Measurements from ENCODE around the gene RFNG.
A peak's percentile ranks its signal among the peaks of the same experiment; 100 is the strongest.

RFNG gene, protein sequence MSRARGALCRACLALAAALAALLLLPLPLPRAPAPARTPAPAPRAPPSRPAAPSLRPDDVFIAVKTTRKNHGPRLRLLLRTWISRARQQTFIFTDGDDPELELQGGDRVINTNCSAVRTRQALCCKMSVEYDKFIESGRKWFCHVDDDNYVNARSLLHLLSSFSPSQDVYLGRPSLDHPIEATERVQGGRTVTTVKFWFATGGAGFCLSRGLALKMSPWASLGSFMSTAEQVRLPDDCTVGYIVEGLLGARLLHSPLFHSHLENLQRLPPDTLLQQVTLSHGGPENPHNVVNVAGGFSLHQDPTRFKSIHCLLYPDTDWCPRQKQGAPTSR

DNA sequence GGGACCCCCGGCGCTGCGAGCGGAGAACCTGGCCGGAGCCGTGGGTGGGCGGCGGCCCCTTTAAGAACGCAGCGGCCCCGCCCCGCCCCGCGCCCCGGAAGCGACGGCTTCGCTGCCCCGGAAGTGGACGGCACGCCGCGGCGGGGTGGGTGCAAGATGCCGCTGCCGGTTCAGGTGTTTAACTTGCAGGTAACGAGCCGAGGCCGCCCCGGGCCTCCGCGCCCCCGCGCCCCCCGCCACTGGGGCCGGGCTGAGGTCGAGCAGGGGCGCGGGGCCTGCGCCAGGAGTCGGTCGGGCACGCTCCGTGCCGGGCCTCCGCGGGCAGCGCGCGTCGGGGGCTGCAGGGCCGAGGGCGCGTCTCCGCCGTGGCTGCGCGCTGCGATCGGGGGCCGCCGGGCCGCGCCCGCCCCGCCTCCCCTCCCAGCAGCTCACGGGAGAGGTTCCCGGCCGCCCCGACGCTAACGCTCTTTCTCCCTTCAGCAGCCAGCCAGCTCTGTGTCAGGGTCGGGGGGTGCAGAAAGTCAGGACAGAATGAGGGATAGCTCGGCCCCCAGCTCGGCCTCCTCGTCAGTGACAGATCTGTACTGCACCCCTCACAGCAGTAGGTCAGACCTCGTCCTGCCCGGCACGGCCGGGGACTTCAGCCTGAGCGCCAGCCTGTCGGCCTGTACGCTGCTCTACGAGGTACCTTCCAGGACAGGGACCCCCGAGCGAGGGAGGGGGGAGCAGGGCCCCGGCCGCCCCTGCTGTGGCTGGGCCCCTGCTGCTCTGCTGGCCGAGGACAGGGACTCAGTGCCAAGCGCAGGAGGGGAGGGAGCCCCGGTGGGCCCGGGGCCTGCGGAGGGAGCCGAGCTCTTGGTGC, at the start of gene RFNG, which contains the start of gene GPS1:
TSS of gene RFNG (minus strand) at position 36 of the 862 bp plus-strand sequence. CDS start 45 bp downstream, outside the sequence.
TSS of gene GPS1 (plus strand) at position 123 of the 862 bp plus-strand sequence. CDS start at position 157, 34 bp downstream.
- peak; percentile 21 for DNase-seq

DNA sequence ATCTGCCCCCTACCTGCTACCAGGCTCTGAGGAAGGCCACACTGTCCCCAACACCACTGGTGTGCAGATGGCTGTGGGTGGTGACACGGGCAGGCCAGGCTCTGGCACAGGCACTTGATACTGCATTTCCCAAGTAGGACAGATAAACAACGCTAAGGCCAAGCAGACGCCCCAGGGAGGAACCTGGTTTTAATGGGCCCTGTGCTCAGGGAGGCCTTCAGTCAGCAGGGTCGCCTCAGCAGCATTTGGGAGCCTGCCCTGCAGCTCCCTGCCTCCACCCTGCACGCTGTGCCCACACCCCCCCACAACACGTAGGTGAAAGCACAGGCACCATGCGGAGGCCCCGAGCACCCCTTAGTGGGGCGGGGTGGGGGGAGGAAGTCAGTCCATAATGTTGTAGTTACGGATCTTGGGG, 49.7 kb upstream of the RFNG start:
- no peak for DNase-seq

DNA sequence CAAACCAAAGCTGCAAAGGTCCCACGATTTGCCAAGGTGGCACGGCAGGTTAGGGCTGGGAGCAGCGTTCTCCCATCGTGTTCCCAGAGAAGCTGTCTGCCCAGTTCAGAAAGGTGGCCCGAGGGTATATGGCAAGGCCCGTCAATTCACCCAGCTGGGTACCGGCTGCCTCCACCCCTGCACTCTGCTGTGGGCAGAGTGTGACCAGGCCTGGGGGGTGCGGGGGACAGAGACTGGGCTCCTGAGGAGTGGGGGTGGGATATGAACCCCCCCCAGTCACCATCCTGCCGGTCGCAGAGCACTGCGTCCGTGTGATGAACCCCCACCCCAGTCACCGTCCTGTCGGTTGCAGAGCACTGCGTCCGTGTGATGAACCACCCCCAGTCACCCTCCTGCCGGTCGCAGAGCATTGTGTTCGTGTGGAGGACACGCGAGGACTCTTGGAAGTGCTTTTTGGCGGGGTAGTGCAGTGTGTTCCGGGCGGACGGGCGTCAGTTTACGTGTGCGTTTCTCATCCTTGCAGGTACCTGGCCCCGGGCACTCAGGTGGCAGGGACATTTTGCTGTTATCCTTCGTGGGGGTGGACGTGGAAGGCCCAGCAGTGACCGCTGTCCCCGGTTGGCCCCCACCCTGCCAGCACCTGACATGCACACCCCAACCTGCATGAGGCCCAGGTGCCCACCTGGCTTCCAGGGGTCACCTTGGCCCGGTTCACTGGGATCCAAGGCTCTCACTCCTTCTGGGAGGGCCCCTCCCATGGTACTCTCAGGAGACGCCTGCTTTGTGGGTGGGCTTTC, 49.1 kb upstream of the RFNG start:
- no peak for DNase-seq

DNA sequence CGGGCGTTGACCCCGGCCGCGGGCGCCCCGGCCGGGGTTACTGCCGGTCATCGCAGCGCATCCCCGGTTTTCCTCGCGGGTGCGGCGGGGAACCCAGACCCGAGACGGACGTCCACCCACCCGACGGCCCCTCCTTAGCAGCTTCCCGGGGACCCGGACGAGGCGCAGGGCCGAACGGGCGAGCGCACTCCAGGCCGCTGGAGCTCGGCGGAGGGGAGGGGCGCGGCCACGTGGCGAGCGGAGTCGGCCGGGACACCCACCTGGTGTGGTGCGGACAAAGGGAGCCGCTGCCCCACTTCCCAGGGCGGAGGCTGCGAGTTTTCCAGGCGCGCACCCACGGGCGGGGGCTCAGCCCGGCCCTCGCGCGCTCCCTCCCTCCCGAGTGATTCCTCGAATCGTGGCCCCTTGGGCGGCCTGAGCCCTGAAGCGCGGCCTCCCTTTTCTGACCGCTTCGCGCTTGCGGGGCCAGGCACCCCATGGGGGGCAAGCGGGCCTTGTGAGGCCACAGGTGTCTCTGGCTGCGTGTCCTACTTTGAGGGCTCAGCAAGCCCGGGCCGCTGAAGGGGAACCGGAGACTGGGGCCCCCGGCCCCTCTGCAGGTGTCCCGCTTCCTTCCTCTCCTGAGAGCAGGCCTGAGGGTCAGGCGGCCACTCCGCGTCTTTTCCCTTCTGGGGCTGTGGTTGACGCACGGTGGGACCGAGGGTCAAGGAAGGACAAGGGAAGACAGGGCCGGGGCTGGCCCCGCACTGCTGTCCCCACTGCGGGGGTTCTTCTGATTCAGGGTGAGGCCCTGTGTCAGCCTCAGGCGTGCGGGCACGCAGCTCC, 47.5 kb upstream of the RFNG start:
- DNase-seq: no peak

DNA sequence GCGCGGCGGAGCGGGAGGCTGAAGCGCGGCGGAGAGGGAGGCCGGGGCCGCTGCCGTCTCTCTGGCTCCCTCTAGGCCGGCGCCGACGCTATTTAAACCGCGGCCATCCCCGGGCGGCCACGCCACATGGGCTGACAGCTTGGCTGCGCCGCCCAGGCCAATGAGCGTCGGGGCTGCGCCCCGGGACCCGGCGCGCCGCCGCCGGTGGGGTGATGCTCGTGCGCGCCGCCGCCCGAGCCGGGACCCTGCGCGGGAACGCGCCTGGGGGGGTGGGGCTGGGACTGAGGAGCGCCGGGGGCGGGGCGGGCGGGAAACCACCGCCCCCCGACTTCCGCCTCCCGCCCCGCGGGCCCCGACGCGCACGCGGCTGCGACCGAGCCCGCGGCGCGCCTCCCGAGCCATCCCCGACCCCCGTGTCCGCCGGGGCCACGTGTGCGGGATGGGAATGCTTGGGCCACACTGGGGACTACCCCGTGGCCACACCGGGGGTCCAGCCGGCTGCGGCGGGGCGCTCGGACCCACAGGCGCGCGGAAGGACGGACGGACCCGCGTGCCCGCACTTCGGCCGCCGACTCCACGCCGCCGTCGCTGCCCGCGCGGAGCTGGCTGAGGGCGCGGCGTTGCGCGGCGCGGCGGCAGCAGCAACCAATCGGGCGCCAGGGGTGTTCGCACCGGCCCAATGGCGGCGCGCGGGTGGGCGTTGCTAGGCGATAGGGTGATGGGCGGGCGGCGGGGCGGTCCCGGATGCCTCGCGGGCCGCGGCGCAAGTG, 46.7 kb upstream of the RFNG start, which contains the start of gene FASN:
TSS of gene FASN (minus strand) at position 68 of the 770 bp plus-strand sequence. CDS start 1,791 bp downstream, outside the sequence.
- peak; percentile 45 for DNase-seq

DNA sequence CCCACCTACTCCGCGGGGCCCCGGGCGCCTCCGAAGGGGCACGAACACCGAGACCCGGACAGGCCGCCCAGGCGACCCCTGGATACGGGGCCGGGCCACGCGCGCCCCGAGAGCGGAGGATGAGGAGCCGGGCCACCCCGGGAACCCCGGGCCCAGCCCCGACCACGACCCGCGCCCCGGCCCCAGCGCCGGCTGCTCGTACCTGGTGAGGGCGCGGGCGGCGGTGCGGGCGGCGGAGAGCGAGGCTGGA, 46.2 kb upstream of the RFNG start:
- no peak for DNase-seq

DNA sequence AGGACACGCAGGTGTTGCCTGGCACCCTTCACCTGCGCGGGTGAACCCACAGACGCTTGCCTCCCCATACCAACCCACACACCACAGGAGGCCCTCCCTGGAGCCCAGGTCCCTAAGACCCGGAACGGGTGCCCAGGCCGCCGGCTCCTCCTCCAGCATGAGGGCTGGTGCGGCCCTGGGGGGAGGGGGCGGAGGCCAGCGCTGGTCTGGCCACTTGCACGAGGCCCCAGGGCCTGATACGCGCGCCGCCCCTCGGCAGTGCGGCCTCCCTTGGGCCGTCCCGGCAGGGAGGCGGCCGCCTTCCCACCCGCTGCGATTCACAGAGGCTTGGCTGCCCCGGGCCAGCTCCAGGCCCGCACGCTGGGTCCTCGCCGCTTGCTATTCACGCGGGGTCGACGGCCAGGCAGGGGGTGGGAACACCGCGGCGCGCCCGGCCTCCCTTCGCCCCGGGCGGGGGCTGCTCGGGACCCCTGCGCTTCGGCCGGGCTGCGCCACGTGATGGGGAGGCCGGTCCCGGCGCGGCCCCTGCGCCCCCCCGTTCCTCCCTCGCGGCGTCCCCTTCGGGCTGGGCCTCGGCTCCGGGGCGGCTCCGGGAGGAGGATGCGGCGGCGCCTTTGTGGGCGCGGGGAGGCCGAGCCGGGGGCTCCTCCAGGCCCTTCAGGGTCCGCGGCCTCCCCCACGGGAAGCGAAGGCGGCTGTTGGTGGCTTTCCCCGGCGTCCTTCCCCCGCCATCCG, 45.7 kb upstream of the RFNG start:
- no peak for DNase-seq

DNA sequence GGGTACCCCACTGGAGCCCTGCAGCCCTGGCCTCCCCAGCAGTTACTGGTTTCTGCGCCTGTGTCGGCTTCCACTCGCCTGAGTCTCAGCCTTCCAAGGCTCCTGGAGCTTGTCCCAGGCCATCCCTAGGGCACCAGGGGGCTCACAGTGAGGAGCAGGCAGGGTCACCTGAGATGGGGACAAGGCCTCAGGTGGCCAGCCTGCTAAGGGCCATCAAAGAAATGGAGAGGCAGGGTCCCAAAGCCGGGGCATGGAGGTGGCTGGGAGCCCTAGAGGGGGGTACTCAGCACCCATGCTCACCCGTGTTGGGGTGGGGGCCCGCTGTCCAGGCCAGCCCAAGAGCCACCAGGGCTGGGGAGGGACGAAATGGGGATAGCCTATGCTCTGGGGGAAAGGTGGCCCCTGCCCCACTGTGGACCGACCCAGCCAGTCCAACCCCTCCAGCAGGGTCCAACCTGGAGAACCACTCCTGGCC, 45.1 kb upstream of the RFNG start:
- no peak for DNase-seq

DNA sequence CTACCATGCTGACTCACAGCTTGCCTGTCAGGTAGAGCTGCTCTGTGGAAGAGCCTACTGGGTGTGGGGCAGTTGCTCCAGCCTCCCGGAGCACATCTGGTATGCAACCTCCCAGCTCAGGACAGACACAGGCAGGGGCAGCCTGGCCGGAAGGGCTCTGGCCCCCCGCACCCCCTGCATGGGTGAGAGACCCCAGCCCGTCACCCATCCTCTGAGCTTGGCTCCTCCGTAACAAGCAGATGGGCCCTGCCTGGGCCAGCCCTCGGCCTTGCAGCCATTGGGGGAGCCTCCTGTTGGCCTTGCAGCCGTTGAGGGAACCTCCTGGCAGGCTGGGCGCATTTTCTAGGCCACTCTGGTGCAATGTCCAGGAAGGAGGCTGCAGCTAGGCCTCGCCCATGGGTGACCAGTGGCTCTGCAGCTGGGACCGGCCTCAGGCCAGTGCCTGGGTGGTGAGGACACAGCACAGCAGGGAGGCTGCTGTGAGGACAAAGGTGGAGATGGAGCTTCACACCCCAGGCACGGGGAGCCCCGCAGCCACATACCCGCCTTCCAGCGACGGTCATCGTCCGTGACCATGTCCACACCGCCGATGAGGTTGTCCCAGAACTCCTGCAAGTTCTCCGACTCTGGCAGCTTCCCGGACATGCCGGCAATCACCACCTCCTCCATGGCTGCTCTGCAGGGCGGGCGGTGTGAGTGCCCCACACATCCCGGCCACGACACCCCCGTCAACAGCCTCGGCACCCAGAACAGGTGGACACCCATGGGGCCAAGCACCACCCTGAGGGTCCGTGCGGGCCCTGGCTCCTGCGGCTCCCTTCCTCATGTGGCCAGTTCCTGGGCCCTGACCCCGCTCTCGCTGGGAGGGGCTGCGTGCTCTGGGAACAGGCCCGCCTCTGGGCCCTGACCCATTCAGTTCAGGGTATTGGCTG, 44.4 kb upstream of the RFNG start:
- DNase-seq: no peak

DNA sequence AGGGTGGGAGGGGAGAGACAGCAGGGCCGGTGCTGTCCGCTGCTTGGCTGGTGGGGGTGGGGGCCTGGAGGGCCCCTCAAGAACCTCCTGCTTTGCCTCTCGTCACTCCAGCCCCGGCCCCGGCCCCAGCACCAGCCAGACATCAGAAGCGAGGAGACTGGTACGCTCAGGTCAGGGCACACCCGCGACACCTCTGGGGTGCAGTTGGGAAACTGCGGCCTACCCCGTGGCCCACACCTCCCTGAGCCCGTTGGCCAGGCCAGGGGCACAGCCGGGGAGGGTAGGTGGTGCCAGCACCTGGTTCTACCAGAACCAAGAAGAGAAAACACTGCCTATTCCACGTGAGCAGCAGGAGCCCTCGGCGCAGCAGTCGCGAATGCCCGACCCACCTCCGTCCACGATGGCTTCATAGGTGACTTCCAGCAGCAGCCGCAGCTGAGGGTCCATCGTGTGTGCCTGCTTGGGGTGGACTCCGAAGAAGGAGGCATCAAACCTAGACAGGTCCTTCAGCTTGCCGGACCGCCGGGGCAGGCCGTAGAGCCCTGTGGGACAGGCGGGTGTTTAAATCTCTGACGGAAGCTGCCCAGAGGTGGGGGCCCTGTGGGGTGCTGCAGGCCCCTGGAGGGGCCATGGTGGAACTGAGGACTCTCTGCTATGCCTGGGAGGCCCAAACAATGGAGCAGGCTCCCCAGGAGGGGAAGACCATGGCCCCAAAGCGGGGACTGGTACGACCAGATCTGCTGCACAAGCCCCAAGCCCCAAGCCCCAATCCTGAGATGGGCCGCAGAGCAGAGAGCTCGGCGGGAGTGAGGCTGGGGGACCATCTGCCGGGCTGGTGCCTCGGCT, 43.5 kb upstream of the RFNG start:
- DNase-seq: no peak

DNA sequence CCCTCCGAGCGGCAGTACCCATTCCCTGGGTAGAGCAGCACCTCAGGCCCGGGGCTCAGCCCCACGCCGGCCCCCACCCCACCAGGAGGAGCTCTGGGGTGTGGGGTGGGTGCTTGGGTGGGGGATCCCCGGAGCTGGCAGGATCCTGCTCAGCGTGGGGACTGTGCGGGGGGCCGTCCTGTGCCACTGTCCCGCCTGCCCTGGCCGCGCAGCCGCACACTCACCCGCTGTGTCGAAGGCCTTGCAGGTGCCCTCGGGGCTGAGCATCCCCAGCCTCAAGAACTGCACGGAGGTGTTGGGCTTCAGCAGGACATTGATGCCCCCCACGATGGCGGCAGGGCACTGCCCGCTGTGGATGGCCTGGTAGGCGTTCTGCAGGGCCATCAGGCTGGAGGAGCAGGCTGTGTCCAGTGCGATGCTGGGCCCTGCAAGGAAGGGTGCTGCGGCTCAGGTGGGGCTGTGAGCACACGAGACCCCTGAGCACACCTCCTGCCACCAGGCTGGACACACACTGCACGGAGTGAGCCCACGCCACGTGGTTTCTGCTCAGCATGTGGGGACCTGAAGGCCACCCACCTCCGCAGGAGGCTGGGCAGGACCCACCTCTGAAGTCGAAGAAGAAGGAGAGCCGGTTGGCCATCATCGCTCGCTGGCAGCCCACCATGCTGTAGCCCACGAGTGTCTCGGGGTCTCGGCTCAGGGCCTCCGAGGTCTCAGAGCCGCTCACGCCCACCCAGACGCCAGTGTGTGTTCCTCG, 41.6 kb upstream of the RFNG start:
- DNase-seq: no peak

DNA sequence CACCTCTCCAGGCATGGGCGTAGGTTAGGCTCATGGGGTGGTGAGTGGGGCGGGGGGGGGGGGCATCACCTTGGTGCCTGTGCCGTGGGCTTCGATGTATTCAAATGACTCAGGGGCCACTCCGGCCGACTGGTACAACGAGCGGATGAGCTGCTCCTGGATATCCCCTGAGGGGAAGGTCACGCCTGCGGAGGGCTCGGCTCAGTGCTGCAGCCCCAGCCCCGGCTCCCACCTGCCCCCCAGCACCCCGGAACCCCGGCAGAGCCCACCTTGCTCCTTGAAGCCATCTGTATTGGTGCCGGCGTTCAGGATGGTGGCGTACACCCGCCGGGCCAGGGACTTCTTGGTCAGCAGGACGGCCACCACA, 41.0 kb upstream of the RFNG start:
- no peak for DNase-seq

DNA sequence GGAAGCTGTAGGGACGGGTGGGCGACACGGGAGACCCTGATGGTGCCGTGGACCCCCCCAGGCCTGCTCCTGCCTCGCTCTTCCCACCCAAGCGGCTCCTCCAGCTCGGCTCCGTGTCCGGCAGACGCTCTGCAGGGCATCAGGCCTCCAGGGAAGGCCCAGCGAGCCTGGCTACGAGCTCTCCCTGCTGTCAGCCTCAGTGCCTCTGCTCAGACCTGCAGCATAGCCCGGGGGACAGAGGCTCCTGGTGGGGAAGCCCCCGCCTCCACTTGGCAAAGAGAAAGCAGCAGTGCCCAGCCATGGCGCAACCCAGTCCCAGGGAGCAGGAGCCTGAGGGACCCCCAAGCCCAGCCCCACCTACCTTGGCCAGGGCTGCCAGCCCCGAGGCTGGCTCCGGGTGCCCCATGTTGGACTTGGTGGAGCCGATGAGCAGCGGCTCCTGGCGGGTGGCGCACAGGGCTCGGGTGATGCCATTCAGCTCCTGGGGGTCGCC, 40.5 kb upstream of the RFNG start:
- no peak for DNase-seq

DNA sequence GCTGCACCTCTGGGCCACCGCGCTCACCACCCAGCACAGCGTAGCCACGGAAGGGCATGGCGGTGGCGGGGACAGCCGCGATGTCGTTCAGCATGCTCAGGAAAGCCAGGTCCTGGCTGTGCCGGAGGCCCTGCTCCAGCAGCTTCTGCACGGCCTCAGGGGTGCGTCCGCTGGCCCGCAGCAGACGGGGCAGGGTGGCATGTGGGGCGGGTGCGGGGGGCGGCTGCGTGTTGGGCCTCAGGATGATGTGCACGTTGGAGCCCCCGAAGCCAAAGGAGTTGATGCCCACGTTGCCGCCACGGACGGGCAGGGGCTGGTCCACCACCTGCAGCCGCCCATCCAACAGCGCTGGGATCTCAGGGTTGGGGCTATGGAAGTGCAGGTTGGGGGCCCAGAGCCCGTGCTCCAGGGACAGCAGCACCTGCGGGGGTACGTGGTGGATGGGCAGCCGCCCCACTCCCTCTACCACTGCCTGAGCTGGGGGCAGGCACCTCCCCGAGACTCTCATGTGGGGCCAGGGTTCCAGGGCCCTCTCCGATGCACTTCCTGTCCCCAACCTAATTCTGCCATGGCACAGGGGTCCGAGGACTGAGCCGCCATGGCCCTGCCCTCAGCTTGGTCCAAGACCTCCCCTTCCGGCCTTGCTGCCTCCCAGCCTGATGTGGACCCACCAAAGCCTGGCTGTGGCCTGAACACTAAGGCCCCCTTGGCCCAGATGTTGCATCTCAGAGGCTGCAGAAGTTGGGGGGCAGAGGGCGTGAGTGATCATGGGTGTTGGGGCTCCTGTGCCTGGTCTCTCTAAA, 39.9 kb upstream of the RFNG start:
- DNase-seq: no peak

DNA sequence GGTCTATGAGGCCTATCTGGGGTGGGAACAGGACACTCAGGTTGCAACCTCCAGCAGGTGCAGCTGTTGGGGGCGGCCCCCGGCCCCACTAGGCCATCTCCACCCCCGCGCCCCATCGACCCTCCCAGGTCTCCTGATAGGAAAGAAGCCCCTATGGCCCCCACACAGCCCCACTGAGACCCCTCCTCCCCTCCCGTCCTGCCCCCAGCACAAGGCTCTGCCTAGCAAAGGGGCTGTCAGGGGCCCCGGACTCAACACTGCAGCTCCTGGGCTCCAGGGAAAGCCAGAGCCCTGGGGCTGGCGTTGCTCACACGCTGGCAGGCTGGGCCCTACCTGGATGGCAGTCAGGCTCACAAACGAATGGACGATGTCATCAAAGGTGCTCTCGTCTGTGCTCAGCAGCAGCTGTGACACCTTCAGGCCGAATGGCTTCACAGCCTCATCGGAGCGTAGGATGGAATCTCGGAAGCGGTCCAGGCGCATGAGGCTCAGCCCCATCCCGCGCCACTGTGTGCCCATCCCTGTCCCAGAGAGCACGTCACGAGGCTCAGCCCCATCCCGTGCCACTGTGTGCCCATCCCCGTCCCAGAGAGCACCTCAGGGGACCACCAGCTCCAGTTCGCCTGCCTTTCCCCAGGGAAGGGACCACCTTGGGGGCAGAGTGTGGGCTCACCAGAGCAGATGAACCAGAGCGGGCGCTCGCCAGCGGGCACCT, 39.1 kb upstream of the RFNG start:
- no peak for DNase-seq
